ENCODE results near the gene STRA6. TPM values are rescaled to one million over a fixed set of nuclear protein-coding genes. Genes with fewer than 3 reads are reported as not detected.

STRA6 gene
- total RNA-seq, 1 experiment from 2014 or later: 2.1 TPM

DNA sequence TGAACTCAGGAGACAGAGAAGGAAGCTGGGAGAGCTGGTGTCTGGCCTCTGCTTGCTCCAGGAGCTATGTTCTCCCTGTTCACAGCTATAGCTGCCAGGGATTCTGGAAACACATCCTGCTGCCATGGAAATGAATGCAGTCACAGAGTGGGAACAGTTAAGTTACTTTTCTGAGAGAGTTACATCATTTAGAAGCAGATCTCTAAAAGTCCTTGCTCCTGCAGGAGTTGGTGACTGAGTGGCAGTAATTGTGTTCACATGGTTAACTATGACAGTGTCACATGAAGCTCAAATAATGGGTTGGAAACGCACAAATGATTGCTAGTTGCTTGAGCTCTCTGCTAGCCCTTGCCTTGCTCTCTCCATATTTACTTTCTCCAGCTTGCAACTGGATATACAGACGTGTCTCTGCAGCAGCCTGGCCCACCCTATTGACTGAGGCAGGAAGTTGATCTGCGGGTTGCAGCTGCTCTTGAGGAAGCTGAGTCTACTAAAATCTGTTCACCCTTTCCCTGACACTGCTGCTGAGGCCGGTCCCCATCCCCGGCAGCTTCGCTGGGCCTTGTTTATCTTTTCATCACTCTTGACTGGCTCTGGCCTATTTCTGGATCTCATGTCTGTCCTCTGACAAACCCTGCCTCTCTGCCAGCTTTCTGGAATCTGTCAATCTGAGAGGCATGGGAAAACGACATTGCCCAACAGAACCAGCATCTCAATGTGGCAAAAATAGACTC is 45.7 kb downstream of the STRA6 start:
- Histone ChIP-seq H3K4me1 (no peaks in the 10 kb centered on the region), H3K4me3 (ENCODE audit: low read depth, low read length) (no peak overlapping the region), H3K9me3 (no peaks in the 10 kb centered on the region), H3K36me3 (ENCODE audit: control insufficient read depth, insufficient read depth, low read length) (no peaks in the 10 kb centered on the region), H3K27me3 (replicated peaks; ENCODE audit: control insufficient read depth, insufficient read depth, low read length) (no peaks in the 10 kb centered on the region)
- no TSS peak for BruUV-seq (replicated peaks)
- DNase-seq: no peak
- no peak overlapping the region for H3K27ac Mint-ChIP-seq (ENCODE audit: unreplicated experiment)
- H3K4me1 Mint-ChIP-seq (ENCODE audit: low read depth, unreplicated experiment): no peaks in the 10 kb centered on the region
- H3K27me3 Mint-ChIP-seq (ENCODE audit: insufficient read depth, unreplicated experiment): peaks cover 29% of the 10 kb centered on the region
- ChIA-PET POLR2A (no interaction called here), CTCF (interaction anchor here (0.6 to 0.8 kb wide), 2 partner anchors 12 to 199 kb away, joined by 3 read pairs; no protein-coding TSS in a partner anchor)
- no peaks in the 10 kb centered on the region for H3K36me3 Mint-ChIP-seq (ENCODE audit: insufficient read depth, unreplicated experiment)
- H3K4me3 Mint-ChIP-seq (ENCODE audit: unreplicated experiment): no peak overlapping the region
- TF ChIP-seq, protein P1, sequence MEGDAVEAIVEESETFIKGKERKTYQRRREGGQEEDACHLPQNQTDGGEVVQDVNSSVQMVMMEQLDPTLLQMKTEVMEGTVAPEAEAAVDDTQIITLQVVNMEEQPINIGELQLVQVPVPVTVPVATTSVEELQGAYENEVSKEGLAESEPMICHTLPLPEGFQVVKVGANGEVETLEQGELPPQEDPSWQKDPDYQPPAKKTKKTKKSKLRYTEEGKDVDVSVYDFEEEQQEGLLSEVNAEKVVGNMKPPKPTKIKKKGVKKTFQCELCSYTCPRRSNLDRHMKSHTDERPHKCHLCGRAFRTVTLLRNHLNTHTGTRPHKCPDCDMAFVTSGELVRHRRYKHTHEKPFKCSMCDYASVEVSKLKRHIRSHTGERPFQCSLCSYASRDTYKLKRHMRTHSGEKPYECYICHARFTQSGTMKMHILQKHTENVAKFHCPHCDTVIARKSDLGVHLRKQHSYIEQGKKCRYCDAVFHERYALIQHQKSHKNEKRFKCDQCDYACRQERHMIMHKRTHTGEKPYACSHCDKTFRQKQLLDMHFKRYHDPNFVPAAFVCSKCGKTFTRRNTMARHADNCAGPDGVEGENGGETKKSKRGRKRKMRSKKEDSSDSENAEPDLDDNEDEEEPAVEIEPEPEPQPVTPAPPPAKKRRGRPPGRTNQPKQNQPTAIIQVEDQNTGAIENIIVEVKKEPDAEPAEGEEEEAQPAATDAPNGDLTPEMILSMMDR (IDR thresholded peaks at IDR 0.05; ENCODE audit: insufficient read depth in 1 of 2, low read depth in 1 of 2, low read length in 1 of 2, severe bottlenecking in 1 of 2, unreplicated experiment in 1 of 2): no peak
- intact Hi-C loops (cut with micrococcal nuclease; ENCODE audit: unreplicated experiment): no loop called here
- H3K9me3 Mint-ChIP-seq (ENCODE audit: unreplicated experiment): no peaks in the 10 kb centered on the region

DNA sequence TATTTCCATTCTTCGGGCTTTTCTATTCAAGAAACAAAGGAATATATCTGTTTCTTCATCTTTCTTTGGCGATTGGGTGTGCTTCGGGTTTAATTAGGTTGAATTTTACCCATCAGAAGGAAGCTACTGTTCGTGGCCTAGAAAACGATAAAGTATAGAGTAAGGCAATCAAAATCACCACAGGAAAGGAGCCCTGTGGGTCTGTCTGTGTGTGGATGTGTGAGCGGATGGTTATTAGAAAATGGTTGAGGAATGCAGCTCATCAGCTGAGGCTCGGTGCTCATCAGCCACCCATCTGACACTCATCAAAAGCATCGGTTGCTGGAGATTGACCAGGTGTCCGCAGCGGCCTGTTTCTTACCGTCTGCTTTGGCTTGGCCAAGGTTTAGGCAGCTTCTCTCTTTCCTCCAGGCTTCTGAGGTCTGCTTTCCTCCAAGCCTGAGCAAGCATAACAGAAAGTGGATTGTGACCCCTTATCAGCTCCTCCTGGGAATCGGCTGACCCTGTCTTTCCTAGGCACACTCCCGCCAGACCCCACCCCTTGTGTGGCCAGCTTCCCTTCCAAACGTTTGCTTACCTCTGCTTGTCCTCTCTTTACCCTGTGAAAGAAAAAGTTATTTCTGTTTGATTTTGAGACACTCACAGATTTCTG is 46.7 kb downstream of the STRA6 start:
- H3K27me3 ChIP-seq (replicated peaks; ENCODE audit: control insufficient read depth, insufficient read depth, low read length): no peaks in the 10 kb centered on the region
- POLR2A ChIA-PET: no interaction called here
- Mint-ChIP-seq H3K4me1 (ENCODE audit: low read depth, unreplicated experiment) (no peaks in the 10 kb centered on the region), H3K27ac (ENCODE audit: unreplicated experiment) (no peak overlapping the region), H3K9me3 (ENCODE audit: unreplicated experiment) (no peaks in the 10 kb centered on the region), H3K36me3 (ENCODE audit: insufficient read depth, unreplicated experiment) (no peaks in the 10 kb centered on the region), H3K4me3 (ENCODE audit: unreplicated experiment) (no peak overlapping the region), H3K27me3 (ENCODE audit: insufficient read depth, unreplicated experiment) (peaks cover 29% of the 10 kb centered on the region)
- BruUV-seq (replicated peaks): no TSS peak
- CTCF ChIA-PET: no interaction called here
- H3K4me3 ChIP-seq (ENCODE audit: low read depth, low read length): no peak overlapping the region
- DNase-seq: no peak
- TF ChIP-seq, protein P1 (IDR thresholded peaks at IDR 0.05; ENCODE audit: insufficient read depth in 1 of 2, low read depth in 1 of 2, low read length in 1 of 2, severe bottlenecking in 1 of 2, unreplicated experiment in 1 of 2): no peak
- H3K36me3 ChIP-seq (ENCODE audit: control insufficient read depth, insufficient read depth, low read length): no peaks in the 10 kb centered on the region
- no peaks in the 10 kb centered on the region for H3K4me1 ChIP-seq
- intact Hi-C loops (cut with micrococcal nuclease; ENCODE audit: unreplicated experiment): no loop called here
- no peaks in the 10 kb centered on the region for H3K9me3 ChIP-seq

DNA sequence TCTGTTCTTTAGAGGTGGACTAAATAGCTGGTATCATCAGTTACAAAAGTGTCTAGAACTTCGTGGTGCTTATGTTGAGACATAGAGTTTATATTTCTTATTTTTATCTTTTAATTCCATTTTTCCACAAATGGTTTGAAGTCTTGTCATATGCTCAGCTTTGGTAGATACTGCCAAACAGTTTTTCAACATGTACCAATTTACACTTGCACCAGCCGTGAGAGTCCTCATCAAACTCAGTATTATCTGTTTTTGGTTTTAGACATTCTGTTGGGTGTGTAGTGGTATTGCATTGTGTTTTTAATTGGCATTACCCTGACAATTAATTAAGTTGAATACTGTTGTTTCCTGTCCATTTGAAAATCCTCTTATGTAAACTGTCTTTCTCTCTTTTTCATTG is 55.5 kb downstream of the STRA6 start:
- CTCF ChIA-PET: no interaction called here
- no peak for DNase-seq
- Histone ChIP-seq H3K9me3 (no peaks in the 10 kb centered on the region; the same call in 1 of the 2 replicates), H3K4me1 (no peaks in the 10 kb centered on the region), H3K27me3 (replicated peaks; ENCODE audit: control insufficient read depth, insufficient read depth, low read length) (no peaks in the 10 kb centered on the region; the same call in 1 of the 2 replicates), H3K4me3 (ENCODE audit: low read depth, low read length) (no peak overlapping the region), H3K36me3 (ENCODE audit: control insufficient read depth, insufficient read depth, low read length) (no peaks in the 10 kb centered on the region)
- Mint-ChIP-seq H3K36me3 (ENCODE audit: insufficient read depth, unreplicated experiment) (no peaks in the 10 kb centered on the region), H3K4me3 (ENCODE audit: unreplicated experiment) (no peak overlapping the region), H3K9me3 (ENCODE audit: unreplicated experiment) (no peaks in the 10 kb centered on the region), H3K27ac (ENCODE audit: unreplicated experiment) (no peak overlapping the region), H3K4me1 (ENCODE audit: low read depth, unreplicated experiment) (no peaks in the 10 kb centered on the region), H3K27me3 (ENCODE audit: insufficient read depth, unreplicated experiment) (peaks cover 9% of the 10 kb centered on the region)
- BruUV-seq (replicated peaks): no TSS peak
- TF ChIP-seq, protein P1 (IDR thresholded peaks at IDR 0.05; ENCODE audit: insufficient read depth in 1 of 2, low read depth in 1 of 2, low read length in 1 of 2, severe bottlenecking in 1 of 2, unreplicated experiment in 1 of 2): no peak
- intact Hi-C loops (cut with micrococcal nuclease; ENCODE audit: unreplicated experiment): no loop called here
- POLR2A ChIA-PET: no interaction called here
